Hematopoietic multipotent progenitor cell treated with erythropoietin and hydrocortisone succinate and interleukin-3 and kit ligand, for 15 days (in vitro differentiated cells): ENCODE results near the gene RPL7A.
"Not testable (repeated sequence)": the region's sequence is repeated elsewhere in the genome, so short reads cannot be mapped to it uniquely, and the experiment has no call there.

Experiments used
- DNase-seq: peaks from one replicate; pipeline ENCODE4 v3.0.0-alpha.2; 2015; ENCODE audit warnings: low spot score

The RPL7A gene

GRCh38 chr9:133389025-133389557 lies 41.1 kb downstream of the RPL7A start:
- DNase-seq, result no peak

- DNase-seq, result no peak
These were observed 41.5 kb downstream of the RPL7A start for GRCh38 chr9:133389562-133389961.

GRCh38 chr9:133390713-133391112 lies 42.7 kb downstream of the RPL7A start:
- no peak for DNase-seq

- DNase-seq, result not testable (repeated sequence)
These were observed 43.4 kb downstream of the RPL7A start for GRCh38 chr9:133391449-133391848.

GRCh38 chr9:133392308-133392707 lies 44.3 kb downstream of the RPL7A start:
- not testable (repeated sequence) for DNase-seq

GRCh38 chr9:133393399-133393798 lies 45.4 kb downstream of the RPL7A start:
- DNase-seq, result no peak

- DNase-seq, result no peak
These were observed 46.8 kb downstream of the RPL7A start for GRCh38 chr9:133394687-133395271.

- DNase-seq, result no peak
These were observed 48.9 kb downstream of the RPL7A start for GRCh38 chr9:133396952-133397351.

GRCh38 chr9:133397370-133397769 lies 49.4 kb downstream of the RPL7A start:
- DNase-seq, result no peak

GRCh38 chr9:133397895-133398294 lies 49.9 kb downstream of the RPL7A start:
- no peak for DNase-seq

- DNase-seq, result no peak
These were observed 52.3 kb downstream of the RPL7A start for GRCh38 chr9:133400292-133400691.
